NCI-H748 treated with DMSO at 0.1 percent for 48 hours (cell line): ENCODE results near the gene HOXB5.

ENCODE experiments used
- DNase-seq: peaks from one replicate; lab custom pipeline; 2025; lab: John Stamatoyannopoulos, UW

The HOXB5 gene

GRCh38 chr17:48571826-48572417 lies 21.7 kb downstream of the HOXB5 start:
- DNase-seq = no peak

GRCh38 chr17:48571024-48571818 lies 22.4 kb downstream of the HOXB5 start:
- no peak for DNase-seq

GRCh38 chr17:48570325-48571023 lies 23.1 kb downstream of the HOXB5 start:
- no peak for DNase-seq

GRCh38 chr17:48569674-48570324 lies 23.8 kb downstream of the HOXB5 start:
- DNase-seq = no peak

GRCh38 chr17:48569240-48569582 lies 24.4 kb downstream of the HOXB5 start:
- DNase-seq = no peak

GRCh38 chr17:48568499-48569239 lies 24.9 kb downstream of the HOXB5 start:
- DNase-seq = no peak

GRCh38 chr17:48567646-48568354 lies 25.8 kb downstream of the HOXB5 start:
- no peak for DNase-seq

GRCh38 chr17:48567209-48567608 lies 26.4 kb downstream of the HOXB5 start:
- DNase-seq = no peak

GRCh38 chr17:48566717-48567116 lies 26.9 kb downstream of the HOXB5 start:
- DNase-seq = no peak

GRCh38 chr17:48565925-48566710 lies 27.5 kb downstream of the HOXB5 start:
- DNase-seq = no peak

- DNase-seq = no peak
Observed at GRCh38 chr17:48565022-48565554, 28.5 kb downstream of the HOXB5 start.

- DNase-seq = no peak
Observed at GRCh38 chr17:48564188-48565021, 29.2 kb downstream of the HOXB5 start.

- no peak for DNase-seq
Observed at GRCh38 chr17:48563867-48564187, 29.8 kb downstream of the HOXB5 start.

- no peak for DNase-seq
Observed at GRCh38 chr17:48563385-48563838, 30.2 kb downstream of the HOXB5 start.

GRCh38 chr17:48562934-48563333 lies 30.6 kb downstream of the HOXB5 start:
- no peak for DNase-seq

GRCh38 chr17:48561884-48562810 lies 31.4 kb downstream of the HOXB5 start:
- DNase-seq = no peak

- DNase-seq = no peak
Observed at GRCh38 chr17:48559840-48560817, 33.5 kb downstream of the HOXB5 start.
